Left lobe of liver (tissue), 2 donors: ENCODE measurements around the gene ANO3. TPM values are rescaled to one million over a fixed set of nuclear protein-coding genes. Genes with fewer than 3 reads are reported as not detected.
"Not testable (repeated sequence)": the region's sequence is repeated elsewhere in the genome, so short reads cannot be mapped to it uniquely, and the experiment has no call there.

Source experiments
- ATAC-seq: fragments of 200-7000 bp; cut with Tn5 transposase; one replicate; pipeline ENCODE4 v1.9.1; 2020; ENCODE audit warnings: mild to moderate bottlenecking, moderate library complexity
- DNase-seq: peaks from one replicate; pipeline ENCODE4 v3.0.0-alpha.2; 2020; ENCODE audit warnings: low spot score
- total RNA-seq: library from RNA; stranded (reverse); gene quantifications from one replicate; pipeline ENCODE4 v1.2.1, GENCODE V29; 2021
- donor health status: DM: no; HTN: no; CAD: no; lungs with moderate emphysema.
- donor health status: DM: no; HTN: yes; CAD: no.

Gene ANO3
- total RNA-seq, 1 donor from 2014 or later, result 2.6 TPM

GRCh38 chr11:26571861-26572654 is 240.1 kb downstream of the ANO3 start, which contains the start of gene MUC15:
MUC15 (minus strand) TSS chr11:26572263; CDS start chr11:26567094, 5,169 bp downstream.
- no peak for ATAC-seq

GRCh38 chr11:26572770-26573402 is 241.0 kb downstream of the ANO3 start:
- no peak for DNase-seq
- ATAC-seq, result no peak

More at GRCh38 chr11:26571861-26572654, 240.1 kb downstream of the ANO3 start, which contains the start of gene MUC15:
- no peak for DNase-seq

GRCh38 chr11:26573896-26574295 is 242.0 kb downstream of the ANO3 start:
- DNase-seq (no peak), ATAC-seq (no peak)

- ATAC-seq (no peak), DNase-seq (no peak)
These were observed 244.0 kb downstream of the ANO3 start for GRCh38 chr11:26575946-26576345.

GRCh38 chr11:26578998-26579661 is 247.2 kb downstream of the ANO3 start:
- no peak for ATAC-seq
- DNase-seq, result no peak

GRCh38 chr11:26579683-26580082 is 247.8 kb downstream of the ANO3 start:
- DNase-seq, result no peak
- no peak for ATAC-seq

- DNase-seq, result no peak
- no peak for ATAC-seq
These were observed 249.0 kb downstream of the ANO3 start for GRCh38 chr11:26580929-26581328.

- no peak for DNase-seq
- no peak for ATAC-seq
These were observed 251.6 kb downstream of the ANO3 start for GRCh38 chr11:26583550-26583949.

- ATAC-seq (no peak), DNase-seq (no peak)
These were observed 252.9 kb downstream of the ANO3 start for GRCh38 chr11:26584818-26585217.

- ATAC-seq, result no peak
- DNase-seq, result no peak
These were observed 255.1 kb downstream of the ANO3 start for GRCh38 chr11:26587073-26587472.

- ATAC-seq (no peak), DNase-seq (no peak)
These were observed 261.8 kb downstream of the ANO3 start for GRCh38 chr11:26593691-26594090.

GRCh38 chr11:26595207-26595865 is 263.4 kb downstream of the ANO3 start:
- not testable (repeated sequence) for ATAC-seq

GRCh38 chr11:26597049-26597689 is 265.2 kb downstream of the ANO3 start:
- not testable (repeated sequence) for DNase-seq, ATAC-seq

More at GRCh38 chr11:26595207-26595865, 263.4 kb downstream of the ANO3 start:
- not testable (repeated sequence) for DNase-seq

- ATAC-seq (no peak), DNase-seq (no peak)
These were observed 266.0 kb downstream of the ANO3 start for GRCh38 chr11:26597899-26598298.

- ATAC-seq (no peak), DNase-seq (no peak)
These were observed 267.5 kb downstream of the ANO3 start for GRCh38 chr11:26599425-26599824.

GRCh38 chr11:26599876-26600434 is 268.0 kb downstream of the ANO3 start:
- no peak for DNase-seq

GRCh38 chr11:26607725-26608506 is 276.0 kb downstream of the ANO3 start:
- DNase-seq, result no peak
- no peak for ATAC-seq

More at GRCh38 chr11:26599876-26600434, 268.0 kb downstream of the ANO3 start:
- no peak for ATAC-seq

- DNase-seq, result no peak
- ATAC-seq, result no peak
These were observed 276.7 kb downstream of the ANO3 start for GRCh38 chr11:26608507-26609146.

- DNase-seq (no peak), ATAC-seq (no peak)
These were observed 281.8 kb downstream of the ANO3 start for GRCh38 chr11:26613759-26614158.
